ENCODE measurements around the gene SAMMSON.

- TF ChIP-seq CTCF (IDR thresholded peaks at IDR 0.05) (no peak), EZH2 (IDR thresholded peaks at IDR 0.05; ENCODE audit: borderline replicate concordance, insufficient read depth, low read depth, low read length, poor library complexity, severe bottlenecking) (no peak)
Observed at GRCh38 chr3:69987833-69988232, 11.7 kb upstream of the SAMMSON start.
